GM12878 (cell line): Measurements from ENCODE around the gene UNC13A.
"Not testable (repeated sequence)": the region's sequence is repeated elsewhere in the genome, so short reads cannot be mapped to it uniquely, and the experiment has no call there.

Experiments
- CREB1 ChIP-seq: IDR thresholded peaks from 2 replicates; pipeline ENCODE4 v1.6.1; 2012; ENCODE audit warnings: low read depth, mild to moderate bottlenecking, inconsistent platforms
- GABPA ChIP-seq: IDR thresholded peaks from 2 replicates; pipeline ENCODE4 v1.6.1; 2014; ENCODE audit warnings: antibody characterized with exemption, low read depth, mild to moderate bottlenecking, inconsistent platforms
- POLR2A ChIP-seq: IDR thresholded peaks from 2 replicates; pipeline ENCODE4 v1.6.1; 2011; ENCODE audit warnings: low read depth, mild to moderate bottlenecking, low read length
- RAD51 ChIP-seq: fragments of 450-650 bp; IDR thresholded peaks from 2 replicates; pipeline ENCODE4 v1.6.1; 2016; ENCODE audit warnings: moderate library complexity, mild to moderate bottlenecking, inconsistent platforms
- RB1 ChIP-seq: fragments of 450-650 bp; formaldehyde crosslinking; IDR thresholded peaks from 2 replicates; pipeline ENCODE4 v1.6.1; 2017; ENCODE audit warnings: mild to moderate bottlenecking, borderline replicate concordance
- SIN3A ChIP-seq: IDR thresholded peaks from 2 replicates; pipeline ENCODE4 v1.6.1; 2012; ENCODE audit warnings: low read depth, low read length, improper control_type of control experiment
- TF ChIP-seq, protein P1 (sequence below): IDR thresholded peaks from 2 replicates; pipeline ENCODE4 v1.6.1; 2012; ENCODE audit warnings: improper control_type of control experiment, low read depth, low read length; ENCODE audit not compliant: insufficient replicate concordance
- TF ChIP-seq, protein P2 (sequence below): IDR thresholded peaks from 2 replicates; pipeline ENCODE4 v1.6.1; 2011; ENCODE audit warnings: low read depth, low read length, improper control_type of control experiment, borderline replicate concordance

DNA sequence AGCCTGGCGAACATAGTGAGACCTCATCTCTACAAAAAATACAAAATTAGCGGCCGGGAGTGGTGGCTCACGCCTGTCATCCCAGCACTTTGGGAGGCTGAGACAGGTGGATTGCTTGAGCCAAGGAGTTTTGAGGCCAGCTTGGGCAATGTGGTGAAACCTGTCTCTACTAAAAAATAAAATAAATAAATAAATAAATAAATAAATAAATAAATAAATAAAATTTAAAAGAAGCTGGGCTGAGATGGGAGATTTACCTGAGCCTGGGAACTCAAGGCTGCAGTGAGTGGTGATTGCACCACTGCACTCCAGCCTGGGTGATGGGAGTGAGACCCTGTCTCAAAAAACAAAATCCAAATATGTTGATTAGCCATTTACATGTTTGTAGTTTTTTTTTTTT, 135.4 kb downstream of the UNC13A start:
- TF ChIP-seq, protein P1, sequence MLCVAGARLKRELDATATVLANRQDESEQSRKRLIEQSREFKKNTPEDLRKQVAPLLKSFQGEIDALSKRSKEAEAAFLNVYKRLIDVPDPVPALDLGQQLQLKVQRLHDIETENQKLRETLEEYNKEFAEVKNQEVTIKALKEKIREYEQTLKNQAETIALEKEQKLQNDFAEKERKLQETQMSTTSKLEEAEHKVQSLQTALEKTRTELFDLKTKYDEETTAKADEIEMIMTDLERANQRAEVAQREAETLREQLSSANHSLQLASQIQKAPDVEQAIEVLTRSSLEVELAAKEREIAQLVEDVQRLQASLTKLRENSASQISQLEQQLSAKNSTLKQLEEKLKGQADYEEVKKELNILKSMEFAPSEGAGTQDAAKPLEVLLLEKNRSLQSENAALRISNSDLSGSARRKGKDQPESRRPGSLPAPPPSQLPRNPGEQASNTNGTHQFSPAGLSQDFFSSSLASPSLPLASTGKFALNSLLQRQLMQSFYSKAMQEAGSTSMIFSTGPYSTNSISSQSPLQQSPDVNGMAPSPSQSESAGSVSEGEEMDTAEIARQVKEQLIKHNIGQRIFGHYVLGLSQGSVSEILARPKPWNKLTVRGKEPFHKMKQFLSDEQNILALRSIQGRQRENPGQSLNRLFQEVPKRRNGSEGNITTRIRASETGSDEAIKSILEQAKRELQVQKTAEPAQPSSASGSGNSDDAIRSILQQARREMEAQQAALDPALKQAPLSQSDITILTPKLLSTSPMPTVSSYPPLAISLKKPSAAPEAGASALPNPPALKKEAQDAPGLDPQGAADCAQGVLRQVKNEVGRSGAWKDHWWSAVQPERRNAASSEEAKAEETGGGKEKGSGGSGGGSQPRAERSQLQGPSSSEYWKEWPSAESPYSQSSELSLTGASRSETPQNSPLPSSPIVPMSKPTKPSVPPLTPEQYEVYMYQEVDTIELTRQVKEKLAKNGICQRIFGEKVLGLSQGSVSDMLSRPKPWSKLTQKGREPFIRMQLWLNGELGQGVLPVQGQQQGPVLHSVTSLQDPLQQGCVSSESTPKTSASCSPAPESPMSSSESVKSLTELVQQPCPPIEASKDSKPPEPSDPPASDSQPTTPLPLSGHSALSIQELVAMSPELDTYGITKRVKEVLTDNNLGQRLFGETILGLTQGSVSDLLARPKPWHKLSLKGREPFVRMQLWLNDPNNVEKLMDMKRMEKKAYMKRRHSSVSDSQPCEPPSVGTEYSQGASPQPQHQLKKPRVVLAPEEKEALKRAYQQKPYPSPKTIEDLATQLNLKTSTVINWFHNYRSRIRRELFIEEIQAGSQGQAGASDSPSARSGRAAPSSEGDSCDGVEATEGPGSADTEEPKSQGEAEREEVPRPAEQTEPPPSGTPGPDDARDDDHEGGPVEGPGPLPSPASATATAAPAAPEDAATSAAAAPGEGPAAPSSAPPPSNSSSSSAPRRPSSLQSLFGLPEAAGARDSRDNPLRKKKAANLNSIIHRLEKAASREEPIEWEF, result not testable (repeated sequence)
- not testable (repeated sequence) for TF ChIP-seq GABPA, RAD51, RB1, POLR2A, CREB1, SIN3A
- TF ChIP-seq, protein P2, sequence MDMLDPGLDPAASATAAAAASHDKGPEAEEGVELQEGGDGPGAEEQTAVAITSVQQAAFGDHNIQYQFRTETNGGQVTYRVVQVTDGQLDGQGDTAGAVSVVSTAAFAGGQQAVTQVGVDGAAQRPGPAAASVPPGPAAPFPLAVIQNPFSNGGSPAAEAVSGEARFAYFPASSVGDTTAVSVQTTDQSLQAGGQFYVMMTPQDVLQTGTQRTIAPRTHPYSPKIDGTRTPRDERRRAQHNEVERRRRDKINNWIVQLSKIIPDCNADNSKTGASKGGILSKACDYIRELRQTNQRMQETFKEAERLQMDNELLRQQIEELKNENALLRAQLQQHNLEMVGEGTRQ, result not testable (repeated sequence)
